BE2C (cell line): Measurements from ENCODE around the gene SUDS3.

Experiments
- DNase-seq: peaks from one replicate; pipeline ENCODE4 v3.0.0-alpha.2; 2020
- H3K27me3 ChIP-seq: fragments of 250-450 bp; sonication (Bioruptor Pico); 2 replicates; pipeline ENCODE4 v1.5.1; 2020; ENCODE audit warnings: mild to moderate bottlenecking
- H3K36me3 ChIP-seq: fragments of 250-450 bp; sonication (Bioruptor Pico); 2 replicates; pipeline ENCODE4 v1.5.1; 2020; ENCODE audit warnings: mild to moderate bottlenecking
- H3K4me1 ChIP-seq: fragments of 250-450 bp; sonication (Bioruptor Pico); 2 replicates; pipeline ENCODE4 v1.5.1; 2020
- H3K4me3 ChIP-seq: 2 replicates; pipeline ENCODE4 v1.5.1; 2011; ENCODE audit warnings: low read depth, low read length
- H3K9me3 ChIP-seq: fragments of 250-450 bp; sonication (Bioruptor Pico); 2 replicates; pipeline ENCODE4 v1.5.1; 2020
- CTCF ChIP-seq: IDR thresholded peaks from 2 replicates; pipeline ENCODE4 v1.5.1; 2012; ENCODE audit warnings: mild to moderate bottlenecking, low read depth, low read length

Gene SUDS3

DNA sequence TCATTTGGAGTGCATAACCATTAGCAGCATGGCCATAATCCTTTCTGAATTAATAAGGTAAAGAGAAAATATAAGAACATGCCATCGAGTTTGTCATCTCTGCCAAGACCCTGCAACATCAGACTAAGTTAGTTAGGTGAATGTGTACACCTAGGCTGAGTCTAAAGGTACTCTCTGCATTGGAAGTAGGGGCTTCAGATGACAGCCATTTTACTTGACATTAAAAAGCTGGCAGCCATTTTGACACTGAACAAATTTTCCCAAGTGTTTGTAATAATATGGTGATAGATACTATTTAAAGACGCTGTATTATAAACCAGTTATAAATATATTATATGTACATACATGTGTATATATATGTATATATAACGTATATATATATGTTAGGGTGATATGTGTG, 79.0 kb downstream of the SUDS3 start:
- no peaks in the 10 kb centered on the region for H3K36me3 ChIP-seq
- H3K9me3 ChIP-seq = no peaks in the 10 kb centered on the region
- DNase-seq = no peak
- TF ChIP-seq CTCF = no peak
- H3K4me1 ChIP-seq = no peaks in the 10 kb centered on the region
- H3K27me3 ChIP-seq = no peaks in the 10 kb centered on the region; the same call in 1 of the 2 replicates
- H3K4me3 ChIP-seq = no peak overlapping the region

- H3K4me1 ChIP-seq = no peaks in the 10 kb centered on the region
- DNase-seq = no peak
- no peak overlapping the region for H3K4me3 ChIP-seq
- H3K9me3 ChIP-seq = no peaks in the 10 kb centered on the region
- H3K36me3 ChIP-seq = no peaks in the 10 kb centered on the region
- H3K27me3 ChIP-seq = no peaks in the 10 kb centered on the region
- TF ChIP-seq CTCF = no peak
Observed at GRCh38 chr12:118456741-118457140, 80.4 kb downstream of the SUDS3 start.

- no peak for DNase-seq
- Histone ChIP-seq H3K27me3 (no peaks in the 10 kb centered on the region), H3K4me3 (no peak overlapping the region), H3K36me3 (no peaks in the 10 kb centered on the region), H3K4me1 (no peaks in the 10 kb centered on the region), H3K9me3 (no peaks in the 10 kb centered on the region)
- no peak for TF ChIP-seq CTCF
Observed at GRCh38 chr12:118459110-118459509, 82.8 kb downstream of the SUDS3 start.

DNA sequence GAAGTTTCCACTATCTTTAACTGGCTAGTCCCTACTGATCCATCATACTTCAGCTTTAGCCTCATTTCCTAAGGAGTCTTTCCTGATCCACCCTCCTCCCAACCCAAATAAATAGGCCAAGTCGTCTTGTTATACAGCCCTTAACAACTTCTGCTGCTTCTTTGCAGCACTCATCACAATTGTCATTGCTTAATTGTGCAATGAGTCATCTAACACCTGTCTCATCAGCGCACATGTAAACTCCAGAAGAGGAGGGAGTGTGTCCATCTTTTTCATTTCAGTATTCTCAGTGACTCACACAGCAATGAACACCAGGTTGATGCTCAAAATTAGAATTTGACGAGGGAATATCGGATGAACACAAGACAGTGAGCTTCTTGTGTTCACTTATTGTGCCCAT, 87.3 kb downstream of the SUDS3 start:
- no peak for TF ChIP-seq CTCF
- H3K27me3 ChIP-seq = no peaks in the 10 kb centered on the region

GRCh38 chr12:118465706-118466105, 89.4 kb downstream of the SUDS3 start:
- DNase-seq = no peak
- no peak for TF ChIP-seq CTCF
- no peaks in the 10 kb centered on the region for H3K27me3 ChIP-seq

More for the DNA sequence above, 87.3 kb downstream of the SUDS3 start:
- no peak for DNase-seq
- no peaks in the 10 kb centered on the region for H3K36me3 ChIP-seq
- H3K9me3 ChIP-seq = no peaks in the 10 kb centered on the region
- no peaks in the 10 kb centered on the region for H3K4me1 ChIP-seq
- H3K4me3 ChIP-seq = no peak overlapping the region

More at GRCh38 chr12:118465706-118466105, 89.4 kb downstream of the SUDS3 start:
- Histone ChIP-seq H3K36me3 (no peaks in the 10 kb centered on the region), H3K9me3 (no peaks in the 10 kb centered on the region), H3K4me1 (no peaks in the 10 kb centered on the region), H3K4me3 (no peak overlapping the region)
